ENCODE results near the gene GPC6.

DNA sequence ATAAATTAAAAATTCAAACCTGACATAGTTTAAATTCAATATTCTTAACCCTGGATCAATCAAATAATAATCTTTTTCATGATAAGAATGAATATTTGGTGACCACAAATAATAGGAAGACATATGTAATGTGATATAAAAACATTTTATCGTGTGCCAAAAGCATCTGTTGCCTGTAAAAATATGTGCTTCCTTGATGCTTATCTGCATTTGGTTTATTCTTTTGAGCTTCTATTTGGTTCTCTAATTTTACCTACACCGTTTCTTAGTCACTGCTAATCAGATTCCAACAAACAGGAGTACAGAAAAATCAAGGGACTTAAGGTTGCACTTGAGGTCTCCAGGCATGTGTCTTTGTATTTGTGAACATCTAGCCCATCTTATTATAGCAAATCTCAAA is 978.3 kb downstream of the GPC6 start:
- TF ChIP-seq CTCF (IDR thresholded peaks at IDR 0.05; ENCODE audit: low read depth, low read length, missing input control) (no peak), NR2F2 (IDR thresholded peaks at IDR 0.05) (no peak), JUND (IDR thresholded peaks at IDR 0.05) (no peak), GABPA (IDR thresholded peaks at IDR 0.05 in 1 of 2, conservative IDR thresholded peaks at IDR 0.05 in 1 of 2) (no peak), ZBTB33 (IDR thresholded peaks at IDR 0.05) (no peak), RAD21 (IDR thresholded peaks at IDR 0.05) (no peak), YY1 (IDR thresholded peaks at IDR 0.05) (no peak), ATF3 (IDR thresholded peaks at IDR 0.05) (no peak), RXRA (IDR thresholded peaks at IDR 0.05) (no peak), TAF1 (conservative IDR thresholded peaks at IDR 0.05) (no peak), SP1 (IDR thresholded peaks at IDR 0.05) (no peak)
- TF ChIP-seq, protein P1, sequence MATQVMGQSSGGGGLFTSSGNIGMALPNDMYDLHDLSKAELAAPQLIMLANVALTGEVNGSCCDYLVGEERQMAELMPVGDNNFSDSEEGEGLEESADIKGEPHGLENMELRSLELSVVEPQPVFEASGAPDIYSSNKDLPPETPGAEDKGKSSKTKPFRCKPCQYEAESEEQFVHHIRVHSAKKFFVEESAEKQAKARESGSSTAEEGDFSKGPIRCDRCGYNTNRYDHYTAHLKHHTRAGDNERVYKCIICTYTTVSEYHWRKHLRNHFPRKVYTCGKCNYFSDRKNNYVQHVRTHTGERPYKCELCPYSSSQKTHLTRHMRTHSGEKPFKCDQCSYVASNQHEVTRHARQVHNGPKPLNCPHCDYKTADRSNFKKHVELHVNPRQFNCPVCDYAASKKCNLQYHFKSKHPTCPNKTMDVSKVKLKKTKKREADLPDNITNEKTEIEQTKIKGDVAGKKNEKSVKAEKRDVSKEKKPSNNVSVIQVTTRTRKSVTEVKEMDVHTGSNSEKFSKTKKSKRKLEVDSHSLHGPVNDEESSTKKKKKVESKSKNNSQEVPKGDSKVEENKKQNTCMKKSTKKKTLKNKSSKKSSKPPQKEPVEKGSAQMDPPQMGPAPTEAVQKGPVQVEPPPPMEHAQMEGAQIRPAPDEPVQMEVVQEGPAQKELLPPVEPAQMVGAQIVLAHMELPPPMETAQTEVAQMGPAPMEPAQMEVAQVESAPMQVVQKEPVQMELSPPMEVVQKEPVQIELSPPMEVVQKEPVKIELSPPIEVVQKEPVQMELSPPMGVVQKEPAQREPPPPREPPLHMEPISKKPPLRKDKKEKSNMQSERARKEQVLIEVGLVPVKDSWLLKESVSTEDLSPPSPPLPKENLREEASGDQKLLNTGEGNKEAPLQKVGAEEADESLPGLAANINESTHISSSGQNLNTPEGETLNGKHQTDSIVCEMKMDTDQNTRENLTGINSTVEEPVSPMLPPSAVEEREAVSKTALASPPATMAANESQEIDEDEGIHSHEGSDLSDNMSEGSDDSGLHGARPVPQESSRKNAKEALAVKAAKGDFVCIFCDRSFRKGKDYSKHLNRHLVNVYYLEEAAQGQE (IDR thresholded peaks at IDR 0.05) = no peak
- TF ChIP-seq, protein P2, sequence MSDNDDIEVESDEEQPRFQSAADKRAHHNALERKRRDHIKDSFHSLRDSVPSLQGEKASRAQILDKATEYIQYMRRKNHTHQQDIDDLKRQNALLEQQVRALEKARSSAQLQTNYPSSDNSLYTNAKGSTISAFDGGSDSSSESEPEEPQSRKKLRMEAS (IDR thresholded peaks at IDR 0.05) = no peak

Data from liver (tissue), 3 donors.